ENCODE data around the gene VKORC1.

VKORC1 gene

DNA sequence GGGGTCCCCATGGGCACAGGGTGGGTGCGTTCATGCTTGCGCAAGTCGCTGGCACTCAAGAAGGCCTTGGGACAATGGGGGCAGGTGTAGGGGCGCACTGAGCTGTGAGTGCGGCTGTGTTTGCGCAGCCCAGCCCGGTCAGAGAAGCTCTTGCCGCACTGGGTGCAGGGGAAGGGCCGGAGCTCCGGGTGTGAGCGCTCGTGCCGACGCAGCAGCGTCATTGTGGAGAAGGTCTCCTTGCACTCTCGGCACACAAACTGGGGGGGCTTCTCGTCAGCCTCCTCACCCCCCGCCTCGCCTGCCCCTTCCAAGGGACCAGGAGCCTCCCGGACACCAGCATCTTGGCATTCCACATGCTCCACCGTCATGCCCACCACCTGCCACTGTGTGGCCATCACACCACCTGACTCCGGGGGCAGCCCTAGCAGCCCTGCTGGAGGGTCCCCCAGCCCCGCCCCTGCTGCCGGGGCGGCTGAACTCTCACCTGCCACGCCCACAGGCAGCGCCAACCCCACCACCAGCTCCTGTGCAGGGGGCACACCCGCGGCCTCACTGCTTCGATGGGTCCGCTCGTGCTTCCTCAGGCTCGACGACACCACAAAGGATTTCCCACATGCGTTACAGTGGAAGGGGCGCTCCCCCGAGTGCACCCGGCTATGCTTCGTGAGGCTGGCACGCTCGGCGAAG is 33.3 kb downstream of the VKORC1 start:
- Histone ChIP-seq H2AK5ac (ENCODE audit: low read length) (no peak overlapping the region), H3K18ac (ENCODE audit: low read length) (no peak overlapping the region), H2BK5ac (ENCODE audit: low read depth, low read length, poor library complexity) (no peak overlapping the region), H3K4me1 (ENCODE audit: control insufficient read depth in 1 of 2, insufficient read depth in 2 of 2, low read length in 2 of 2) (peaks cover 10 to 16% of the 10 kb centered on the region in 2 experiments), H3K23ac (ENCODE audit: low read length) (no peak overlapping the region), H4K91ac (ENCODE audit: low read depth, low read length) (no peak overlapping the region), H3K9ac (ENCODE audit: low read length) (no peak overlapping the region), H3K4me3 (ENCODE audit: low read depth, low read length) (no peak overlapping the region), H3K4me2 (ENCODE audit: low read length) (no peak overlapping the region), H3K9me3 (ENCODE audit: insufficient read depth, low read depth, low read length) (peaks cover 2% of the 10 kb centered on the region), H2BK120ac (ENCODE audit: insufficient read depth, low read length, poor library complexity) (no peak overlapping the region), H2BK12ac (ENCODE audit: low read length) (no peak overlapping the region), H3K79me1 (ENCODE audit: low read length) (peaks cover 6% of the 10 kb centered on the region), H3K4ac (ENCODE audit: low read depth, low read length) (no peak overlapping the region), H4K8ac (ENCODE audit: low read depth, low read length) (no peak overlapping the region), H3K14ac (ENCODE audit: low read length) (no peak overlapping the region), H2AFZ (ENCODE audit: insufficient read depth, low read length, poor library complexity) (no peak overlapping the region), H3K36me3 (ENCODE audit: control insufficient read depth in 1 of 2, insufficient read depth in 2 of 2, low read length in 2 of 2) (peaks cover 32 to 36% of the 10 kb centered on the region in 2 experiments), H3K27ac (ENCODE audit: low read depth, low read length) (no peak overlapping the region), H3K79me2 (ENCODE audit: control insufficient read depth, insufficient read depth, low read length, poor library complexity) (no peaks in the 10 kb centered on the region), H3K27me3 (ENCODE audit: insufficient read depth, low read length) (no peaks in the 10 kb centered on the region), H4K12ac (ENCODE audit: low read depth, low read length) (no peak overlapping the region)
- no CpG with 5 or more reads among the region's 42 CpGs for WGBS (ENCODE audit: extremely low coverage, insufficient coverage, insufficient read length)
- no peak for DNase-seq

DNA sequence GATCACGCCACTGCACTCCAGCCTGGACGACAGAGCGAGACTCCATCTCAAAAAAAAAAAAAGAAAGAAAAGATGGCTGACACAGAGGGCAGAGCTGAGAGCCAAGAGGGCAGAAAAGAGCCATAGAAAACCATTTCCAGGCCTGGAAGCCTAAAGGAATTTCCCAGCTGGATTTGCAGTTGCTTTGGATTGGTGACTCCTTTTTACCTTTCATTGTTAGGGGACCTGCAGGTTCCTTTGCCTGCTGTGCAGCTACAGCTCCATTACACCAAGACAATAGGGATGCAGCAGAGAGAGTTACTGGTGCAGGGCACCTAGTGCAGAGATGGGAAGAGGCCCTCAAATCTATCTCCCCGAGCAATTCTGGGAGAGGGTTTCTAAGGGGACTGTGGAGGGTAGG is 39.0 kb downstream of the VKORC1 start:
- no peak overlapping the region for H4K12ac ChIP-seq (ENCODE audit: low read depth, low read length)
- no peak overlapping the region for H3K4ac ChIP-seq (ENCODE audit: low read depth, low read length)
- no peak overlapping the region for H3K23ac ChIP-seq (ENCODE audit: low read length)
- H2BK12ac ChIP-seq (ENCODE audit: low read length) = no peak overlapping the region
- no peak overlapping the region for H3K4me3 ChIP-seq (ENCODE audit: low read depth, low read length)
- no peak for DNase-seq
- no peaks in the 10 kb centered on the region for H3K79me2 ChIP-seq (ENCODE audit: control insufficient read depth, insufficient read depth, low read length, poor library complexity)
- no peaks in the 10 kb centered on the region for H3K79me1 ChIP-seq (ENCODE audit: low read length)
- H4K91ac ChIP-seq (ENCODE audit: low read depth, low read length) = no peak overlapping the region
- no peaks in the 10 kb centered on the region for H3K27me3 ChIP-seq (ENCODE audit: insufficient read depth, low read length)
- WGBS (ENCODE audit: extremely low coverage, insufficient coverage, insufficient read length) = no CpG with 5 or more reads among the region's 4 CpGs
- no peak overlapping the region for H2BK120ac ChIP-seq (ENCODE audit: insufficient read depth, low read length, poor library complexity)
- no peak overlapping the region for H3K18ac ChIP-seq (ENCODE audit: low read length)
- H3K4me2 ChIP-seq (ENCODE audit: low read length) = no peak overlapping the region
- H2AK5ac ChIP-seq (ENCODE audit: low read length) = no peak overlapping the region
- H3K4me1 ChIP-seq (ENCODE audit: control insufficient read depth in 1 of 2, insufficient read depth in 2 of 2, low read length in 2 of 2) = no peaks in the 10 kb centered on the region
- H3K14ac ChIP-seq (ENCODE audit: low read length) = no peak overlapping the region
- H2BK5ac ChIP-seq (ENCODE audit: low read depth, low read length, poor library complexity) = no peak overlapping the region
- no peak overlapping the region for H3K27ac ChIP-seq (ENCODE audit: low read depth, low read length)
- peaks cover 6 to 9% of the 10 kb centered on the region in 2 experiments for H3K36me3 ChIP-seq (ENCODE audit: control insufficient read depth in 1 of 2, insufficient read depth in 2 of 2, low read length in 2 of 2)
- H3K9me3 ChIP-seq (ENCODE audit: insufficient read depth, low read depth, low read length) = no peaks in the 10 kb centered on the region
- no peak overlapping the region for H2AFZ ChIP-seq (ENCODE audit: insufficient read depth, low read length, poor library complexity)
- H3K9ac ChIP-seq (ENCODE audit: low read length) = no peak overlapping the region
- no peak overlapping the region for H4K8ac ChIP-seq (ENCODE audit: low read depth, low read length)

DNA sequence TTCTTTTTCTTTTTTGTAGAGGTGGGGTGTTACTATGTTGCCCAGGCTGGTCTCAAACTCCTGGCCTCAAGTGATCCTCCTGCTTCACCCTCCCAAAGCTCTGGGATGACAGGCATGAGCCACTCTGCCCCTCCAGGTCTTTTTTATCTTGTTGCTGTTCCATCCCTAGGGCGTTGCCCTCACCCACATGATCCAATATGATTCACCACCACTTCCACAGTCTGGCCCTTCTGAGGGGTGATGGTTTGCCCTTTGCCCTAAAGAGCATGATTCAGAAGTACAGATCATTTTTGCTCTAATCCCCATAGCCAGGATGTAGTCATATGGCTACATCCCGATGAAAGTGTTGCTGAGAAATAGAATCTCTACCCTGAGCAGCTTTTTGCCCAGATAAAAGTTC is 42.5 kb downstream of the VKORC1 start:
- Histone ChIP-seq H2AFZ (ENCODE audit: insufficient read depth, low read length, poor library complexity) (no peak overlapping the region), H2BK120ac (ENCODE audit: insufficient read depth, low read length, poor library complexity) (no peak overlapping the region), H2AK5ac (ENCODE audit: low read length) (no peak overlapping the region), H3K79me2 (ENCODE audit: control insufficient read depth, insufficient read depth, low read length, poor library complexity) (no peaks in the 10 kb centered on the region), H3K79me1 (ENCODE audit: low read length) (no peaks in the 10 kb centered on the region), H3K9me3 (ENCODE audit: insufficient read depth, low read depth, low read length) (no peaks in the 10 kb centered on the region), H4K8ac (ENCODE audit: low read depth, low read length) (no peak overlapping the region), H3K4me3 (ENCODE audit: low read depth, low read length) (no peak overlapping the region), H3K23ac (ENCODE audit: low read length) (no peak overlapping the region), H3K14ac (ENCODE audit: low read length) (no peak overlapping the region), H4K91ac (ENCODE audit: low read depth, low read length) (no peak overlapping the region), H3K18ac (ENCODE audit: low read length) (no peak overlapping the region), H2BK5ac (ENCODE audit: low read depth, low read length, poor library complexity) (no peak overlapping the region), H3K36me3 (ENCODE audit: control insufficient read depth in 1 of 2, insufficient read depth in 2 of 2, low read length in 2 of 2) (no peaks in the 10 kb centered on the region), H3K27ac (ENCODE audit: low read depth, low read length) (no peak overlapping the region), H3K9ac (ENCODE audit: low read length) (no peak overlapping the region), H3K4me1 (ENCODE audit: control insufficient read depth in 1 of 2, insufficient read depth in 2 of 2, low read length in 2 of 2) (no peaks in the 10 kb centered on the region), H3K4me2 (ENCODE audit: low read length) (no peak overlapping the region), H3K27me3 (ENCODE audit: insufficient read depth, low read length) (no peaks in the 10 kb centered on the region), H2BK12ac (ENCODE audit: low read length) (no peak overlapping the region), H4K12ac (ENCODE audit: low read depth, low read length) (no peak overlapping the region), H3K4ac (ENCODE audit: low read depth, low read length) (no peak overlapping the region)
- no CpG with 5 or more reads among the region's 2 CpGs for WGBS (ENCODE audit: extremely low coverage, insufficient coverage, insufficient read length)
- peak; percentile 87 to 91 for DNase-seq

DNA sequence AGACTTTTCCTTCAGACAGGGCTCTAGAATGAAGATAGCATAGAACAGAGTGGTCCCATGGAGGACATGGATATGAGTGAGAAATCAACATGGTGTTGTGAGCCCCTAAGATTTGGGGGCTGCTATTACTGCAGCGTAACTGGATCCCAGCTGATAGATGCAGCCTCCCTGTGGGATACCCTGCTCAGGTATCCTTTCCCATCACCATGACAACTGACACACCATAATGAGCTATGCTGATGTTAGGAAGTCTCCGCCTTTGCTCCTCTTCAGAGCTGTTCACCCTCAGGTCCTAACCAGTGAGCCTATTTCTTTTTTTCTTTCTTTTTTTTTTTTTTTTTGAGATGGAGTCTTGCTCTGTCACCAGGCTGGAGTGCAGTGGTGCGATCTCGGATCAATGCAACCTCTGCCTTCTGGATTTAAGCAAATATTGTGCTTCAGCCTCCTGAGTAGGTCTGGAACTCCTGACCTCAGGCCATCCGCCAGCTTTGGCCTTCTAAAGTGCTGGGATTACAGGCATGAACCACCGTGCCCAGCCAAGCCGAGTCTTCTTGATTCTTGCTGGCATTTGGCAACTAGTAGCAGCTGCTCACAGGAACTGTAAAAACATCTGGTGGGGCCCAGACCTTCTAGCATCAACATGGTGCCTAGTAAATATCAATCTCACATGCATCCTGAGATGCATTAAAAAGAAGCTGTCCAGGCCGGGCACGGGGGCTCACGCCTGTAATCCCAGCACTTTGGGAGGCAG is 44.1 kb downstream of the VKORC1 start:
- Histone ChIP-seq H3K27ac (ENCODE audit: low read depth, low read length) (no peak overlapping the region), H2BK12ac (ENCODE audit: low read length) (no peak overlapping the region), H4K8ac (ENCODE audit: low read depth, low read length) (no peak overlapping the region), H3K9me3 (ENCODE audit: insufficient read depth, low read depth, low read length) (no peaks in the 10 kb centered on the region), H2AK5ac (ENCODE audit: low read length) (no peak overlapping the region), H3K4me1 (ENCODE audit: control insufficient read depth in 1 of 2, insufficient read depth in 2 of 2, low read length in 2 of 2) (no peaks in the 10 kb centered on the region), H3K14ac (ENCODE audit: low read length) (no peak overlapping the region), H3K4ac (ENCODE audit: low read depth, low read length) (no peak overlapping the region), H3K18ac (ENCODE audit: low read length) (no peak overlapping the region), H3K27me3 (ENCODE audit: insufficient read depth, low read length) (no peaks in the 10 kb centered on the region), H2BK120ac (ENCODE audit: insufficient read depth, low read length, poor library complexity) (no peak overlapping the region), H2AFZ (ENCODE audit: insufficient read depth, low read length, poor library complexity) (no peak overlapping the region), H2BK5ac (ENCODE audit: low read depth, low read length, poor library complexity) (no peak overlapping the region), H3K4me3 (ENCODE audit: low read depth, low read length) (no peak overlapping the region), H3K23ac (ENCODE audit: low read length) (no peak overlapping the region), H4K12ac (ENCODE audit: low read depth, low read length) (no peak overlapping the region), H3K36me3 (ENCODE audit: control insufficient read depth in 1 of 2, insufficient read depth in 2 of 2, low read length in 2 of 2) (no peaks in the 10 kb centered on the region), H3K79me2 (ENCODE audit: control insufficient read depth, insufficient read depth, low read length, poor library complexity) (no peaks in the 10 kb centered on the region), H4K91ac (ENCODE audit: low read depth, low read length) (no peak overlapping the region), H3K79me1 (ENCODE audit: low read length) (no peaks in the 10 kb centered on the region), H3K4me2 (ENCODE audit: low read length) (no peak overlapping the region), H3K9ac (ENCODE audit: low read length) (no peak overlapping the region)
- DNase-seq = no peak
- no CpG with 5 or more reads among the region's 10 CpGs for WGBS (ENCODE audit: extremely low coverage, insufficient coverage, insufficient read length)
